HG03378 (cell line): ENCODE measurements around the gene MAIP1.
A peak's percentile ranks its signal among the peaks of the same experiment; 100 is the strongest.
"Not testable (repeated sequence)": the region's sequence is repeated elsewhere in the genome, so short reads cannot be mapped to it uniquely, and the experiment has no call there.

Experiments used
- ATAC-seq: cut with Tn5 transposase; IDR thresholded peaks from one replicate; pipeline ENCODE4 v1.9.1; 2021; ENCODE audit warnings: mild to moderate bottlenecking, moderate library complexity; ENCODE audit not compliant: unreplicated experiment

The MAIP1 gene

GRCh38 chr2:199955339-199956061 is at the start of gene MAIP1, which contains the start of gene TYW5:
MAIP1 (plus strand) TSS chr2:199955582; CDS start chr2:199955799, 217 bp downstream.
TYW5 (minus strand) TSS chr2:199955491; CDS start chr2:199955470, 21 bp downstream.
- peak; percentile 80 for ATAC-seq

DNA sequence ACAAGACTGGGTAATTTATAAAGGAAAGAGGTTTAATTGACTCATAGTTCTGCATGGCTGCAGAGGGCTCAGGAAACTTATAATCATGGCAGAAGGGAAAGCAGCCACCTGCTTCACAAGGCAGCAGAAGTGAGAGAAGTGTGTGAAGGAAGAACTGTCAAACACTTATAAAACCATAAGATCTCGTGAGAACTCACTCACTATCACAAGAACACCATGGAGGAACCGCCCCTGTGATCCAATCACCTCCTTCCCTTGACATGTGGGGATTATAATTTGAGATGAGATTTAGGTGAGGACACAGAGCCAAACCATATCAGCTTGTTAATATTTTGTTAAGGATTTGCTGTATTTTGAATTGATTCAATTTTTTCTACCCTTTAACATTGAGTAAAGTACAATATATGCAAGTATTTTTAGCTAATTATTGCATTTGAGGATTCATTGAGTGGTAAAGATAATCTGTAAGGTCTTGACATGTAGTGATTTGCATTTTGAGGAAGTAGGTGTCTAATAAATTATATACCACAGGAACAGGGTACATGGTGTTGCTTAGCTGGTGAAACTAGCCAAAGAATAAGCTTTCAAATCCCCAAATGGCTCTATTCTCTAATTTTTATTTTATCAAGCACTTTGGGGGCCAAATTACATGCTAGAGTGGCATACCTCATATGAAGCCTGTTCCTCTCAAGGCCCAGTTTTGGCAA is 48.2 kb upstream of the MAIP1 start:
- no peak for ATAC-seq

DNA sequence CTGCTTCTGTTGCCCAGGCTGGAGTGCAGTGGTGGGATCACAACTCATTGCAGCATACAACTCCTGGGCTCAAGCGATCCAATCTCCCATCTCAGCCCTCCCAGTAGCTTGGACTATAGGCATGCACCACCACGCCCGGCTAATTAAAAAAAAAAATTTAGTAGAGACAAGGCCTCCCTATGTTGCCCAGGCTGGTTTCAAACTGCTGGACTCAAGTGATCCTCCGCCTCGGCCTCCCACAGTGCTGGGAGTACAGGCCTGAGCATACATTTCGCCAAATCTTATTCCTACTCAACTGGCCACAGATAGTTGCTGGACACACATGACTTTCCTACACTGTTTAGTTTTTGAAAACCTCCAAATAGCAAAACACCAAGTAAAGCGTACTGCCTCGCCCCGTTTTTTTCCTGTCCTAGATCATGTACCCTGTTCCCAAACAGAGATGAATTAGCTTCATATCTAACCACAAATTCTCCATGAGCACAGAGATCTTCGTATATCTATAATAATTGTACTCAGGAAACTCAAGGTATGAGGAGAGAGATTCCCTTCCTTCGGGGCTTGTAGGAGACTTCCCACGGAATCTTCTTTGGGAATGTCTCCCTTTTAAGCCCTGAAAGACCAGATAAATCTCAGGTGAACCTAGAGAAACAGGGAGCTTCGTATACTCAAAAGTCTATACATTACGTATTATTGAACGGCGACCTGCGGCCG is 44.9 kb upstream of the MAIP1 start:
- ATAC-seq: peak; percentile 3

- ATAC-seq: peak; percentile 87
These were observed 44.1 kb upstream of the MAIP1 start, which contains the start of gene C2orf69 for GRCh38 chr2:199911052-199911876. C2orf69 (plus strand) TSS chr2:199911293; CDS start chr2:199911439, 146 bp downstream.

DNA sequence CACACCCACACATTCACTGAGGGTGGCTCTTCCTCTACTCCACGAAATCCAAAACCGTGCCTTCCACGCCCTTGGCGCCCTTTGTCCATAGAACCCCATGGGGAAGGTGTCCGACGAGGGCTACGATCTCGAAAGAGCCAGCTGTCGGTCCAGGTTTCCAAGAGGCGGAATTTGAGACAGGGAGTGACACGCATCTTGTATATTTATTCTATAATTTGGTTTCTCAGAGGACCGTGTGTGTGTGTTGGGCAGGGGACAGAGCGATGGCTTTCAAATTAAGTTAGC is 43.6 kb upstream of the MAIP1 start:
- ATAC-seq: no peak

- not testable (repeated sequence) for ATAC-seq
These were observed 42.7 kb upstream of the MAIP1 start for GRCh38 chr2:199912553-199913114.

DNA sequence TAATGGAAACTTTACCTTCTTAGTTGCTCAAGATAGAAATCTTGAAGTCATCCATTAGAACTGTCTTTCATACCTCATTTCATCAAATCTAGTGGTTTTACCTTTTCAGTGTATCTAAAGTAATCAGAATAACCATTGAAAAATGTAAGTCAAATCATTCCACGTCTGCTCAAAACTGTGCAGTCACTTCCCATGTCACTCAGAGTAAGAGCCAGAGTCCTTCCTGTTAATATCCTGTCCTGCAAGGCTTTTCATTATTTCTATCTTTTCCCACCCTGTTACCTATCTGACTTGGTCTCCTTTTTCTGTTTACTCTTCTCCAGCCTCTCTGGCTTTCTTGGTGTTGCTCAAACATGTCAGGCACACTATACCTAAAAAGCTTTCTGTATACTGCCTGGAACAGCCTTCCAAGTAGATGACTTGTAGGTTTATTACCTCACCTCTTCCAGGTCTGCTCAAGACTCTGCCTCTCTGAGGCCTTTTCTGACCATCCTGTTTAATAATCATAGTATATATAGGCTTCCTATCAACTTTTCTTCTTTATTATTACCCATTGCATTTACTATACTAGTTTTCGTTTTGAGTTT is 40.9 kb upstream of the MAIP1 start:
- no peak for ATAC-seq

DNA sequence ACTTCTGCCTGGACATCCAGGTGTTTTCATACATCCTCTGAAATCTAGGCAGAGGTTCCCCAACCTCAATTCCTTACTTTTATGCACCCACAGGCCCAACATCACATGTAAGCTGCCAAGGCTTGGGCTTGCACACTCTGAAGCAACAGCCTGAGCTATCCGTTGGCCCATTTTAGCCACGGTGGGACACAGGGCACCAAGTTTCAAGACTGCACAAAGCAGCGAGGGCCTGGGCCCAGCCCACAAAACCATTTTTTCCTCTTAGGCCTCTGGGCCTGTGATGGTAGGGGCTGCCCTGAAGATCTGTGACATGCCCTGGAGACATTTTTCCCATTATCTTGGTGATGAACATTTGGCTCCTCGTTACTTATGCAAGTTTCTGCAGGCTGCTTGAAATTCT is 38.4 kb upstream of the MAIP1 start:
- no peak for ATAC-seq

GRCh38 chr2:199922856-199923255 is 32.5 kb upstream of the MAIP1 start:
- ATAC-seq: no peak

DNA sequence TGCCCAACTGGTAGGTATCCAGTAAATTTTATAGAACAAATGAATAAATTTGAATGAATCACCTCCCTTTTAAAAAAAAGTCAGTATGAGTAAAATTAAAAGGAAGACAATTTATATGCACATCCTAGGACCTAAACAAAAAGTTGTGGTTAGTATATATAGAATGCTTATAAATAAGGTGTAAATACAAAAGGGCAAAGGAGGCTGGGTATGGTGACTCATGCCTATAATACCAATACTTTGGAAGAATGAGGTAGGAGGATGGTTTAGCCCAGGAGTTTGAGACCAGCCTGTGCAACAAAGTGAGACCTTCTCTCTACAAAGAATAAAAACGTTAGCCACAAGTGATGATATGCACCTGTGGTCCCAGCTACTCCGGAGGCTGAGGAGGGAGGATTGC is 31.5 kb upstream of the MAIP1 start:
- ATAC-seq: no peak

DNA sequence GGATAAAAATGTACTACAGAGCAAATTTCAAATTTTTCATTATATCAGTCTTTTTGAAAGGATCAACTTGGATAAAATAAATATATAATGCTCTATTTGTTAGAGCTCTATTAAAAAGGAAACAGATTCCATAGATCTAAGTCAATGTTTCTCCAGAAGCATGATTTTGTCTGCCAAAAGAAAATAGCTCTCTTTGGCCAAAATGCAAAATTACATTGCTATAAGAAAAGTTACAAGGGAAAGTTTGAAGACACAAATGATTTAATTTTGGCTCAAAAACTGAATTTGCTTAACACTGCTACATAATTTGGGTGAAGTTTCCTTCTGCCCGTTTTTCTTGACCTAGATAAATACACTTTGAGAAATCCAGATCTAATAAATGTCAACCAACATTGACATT is 28.6 kb upstream of the MAIP1 start:
- no peak for ATAC-seq

GRCh38 chr2:199928226-199928625 is 27.2 kb upstream of the MAIP1 start:
- no peak for ATAC-seq

- ATAC-seq: no peak
These were observed 26.8 kb upstream of the MAIP1 start for GRCh38 chr2:199928626-199929025.

GRCh38 chr2:199929262-199929661 is 26.1 kb upstream of the MAIP1 start:
- ATAC-seq: no peak

- ATAC-seq: no peak
These were observed 23.0 kb upstream of the MAIP1 start for GRCh38 chr2:199932312-199932855.

GRCh38 chr2:199933466-199933865 is 21.9 kb upstream of the MAIP1 start:
- ATAC-seq: no peak

DNA sequence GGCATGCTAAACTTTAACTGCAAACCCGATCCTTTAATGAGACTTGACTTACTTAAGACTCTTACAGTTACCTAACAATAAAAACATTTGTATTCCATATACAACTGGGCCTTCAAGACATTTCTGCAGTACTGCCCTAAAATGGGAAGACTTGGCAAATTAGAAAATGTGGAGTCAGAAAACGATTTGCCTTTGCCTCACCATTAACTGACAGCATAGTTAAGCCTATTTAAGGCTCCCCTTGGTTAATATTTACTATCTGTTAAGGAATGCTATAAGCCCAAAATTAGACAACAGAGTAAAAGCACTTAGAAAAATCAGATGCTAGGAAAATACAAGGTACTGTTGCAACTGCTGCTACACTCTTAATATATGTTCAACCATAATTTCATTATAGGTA is 18.8 kb upstream of the MAIP1 start:
- ATAC-seq: no peak

- ATAC-seq: peak; percentile 69
These were observed 15.0 kb upstream of the MAIP1 start for GRCh38 chr2:199940373-199940772.

GRCh38 chr2:199943373-199943772 is 12.0 kb upstream of the MAIP1 start:
- ATAC-seq: no peak

DNA sequence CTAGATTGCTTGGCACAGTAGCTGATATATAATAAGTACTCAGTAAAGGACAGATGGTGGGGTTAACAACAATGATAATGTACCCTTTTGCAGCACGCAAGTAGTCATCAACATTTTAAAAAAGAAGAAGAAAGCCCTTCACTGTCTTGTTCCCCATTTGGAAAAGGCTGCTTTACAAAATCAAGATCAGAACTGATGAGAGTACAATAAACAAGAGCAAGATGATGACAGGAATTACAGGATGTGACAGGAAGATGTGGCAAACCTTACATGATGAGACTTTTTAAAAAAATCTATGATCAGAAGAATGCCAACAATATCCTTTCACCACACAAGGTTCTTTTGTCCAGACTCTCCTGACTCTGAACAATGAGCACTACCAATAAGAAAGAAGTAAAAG is 9.2 kb upstream of the MAIP1 start:
- ATAC-seq: no peak
